WERI-Rb-1 (cell line): ENCODE data around the gene POU2AF1.

ENCODE experiments used
- DNase-seq: peaks from one replicate; pipeline ENCODE4 v3.0.0-alpha.2; 2020
- H3K27ac ChIP-seq: fragments of 250-450 bp; sonication (Bioruptor Pico); 2 replicates; pipeline ENCODE4 v1.5.1; 2020; ENCODE audit warnings: mild to moderate bottlenecking, moderate library complexity
- H3K27me3 ChIP-seq: fragments of 250-450 bp; sonication (Bioruptor Pico); 2 replicates; pipeline ENCODE4 v1.5.1; 2021; ENCODE audit warnings: mild to moderate bottlenecking, low read depth, moderate library complexity; ENCODE audit not compliant: insufficient read depth, severe bottlenecking
- H3K36me3 ChIP-seq: fragments of 250-450 bp; sonication (Bioruptor Pico); 2 replicates; pipeline ENCODE4 v1.5.1; 2020; ENCODE audit warnings: mild to moderate bottlenecking, moderate library complexity
- H3K4me3 ChIP-seq: 2 replicates; pipeline ENCODE4 v1.5.1; 2011; ENCODE audit warnings: low read depth, mild to moderate bottlenecking, control low read depth, low read length
- H3K9me3 ChIP-seq: fragments of 250-450 bp; sonication (Bioruptor Pico); 2 replicates; pipeline ENCODE4 v1.5.1; 2021; ENCODE audit warnings: mild to moderate bottlenecking, moderate library complexity; ENCODE audit not compliant: severe bottlenecking
- TF ChIP-seq, protein P1 (sequence below): IDR thresholded peaks from 2 replicates; pipeline ENCODE4 v1.5.1; 2011; ENCODE audit warnings: low read depth, mild to moderate bottlenecking, control low read depth, inconsistent platforms, low read length

POU2AF1 gene

GRCh38 chr11:111361874-111362273 lies 17.2 kb downstream of the POU2AF1 start:
- no peaks in the 10 kb centered on the region for H3K27me3 ChIP-seq
- H3K27ac ChIP-seq = no peak overlapping the region
- TF ChIP-seq, protein P1, sequence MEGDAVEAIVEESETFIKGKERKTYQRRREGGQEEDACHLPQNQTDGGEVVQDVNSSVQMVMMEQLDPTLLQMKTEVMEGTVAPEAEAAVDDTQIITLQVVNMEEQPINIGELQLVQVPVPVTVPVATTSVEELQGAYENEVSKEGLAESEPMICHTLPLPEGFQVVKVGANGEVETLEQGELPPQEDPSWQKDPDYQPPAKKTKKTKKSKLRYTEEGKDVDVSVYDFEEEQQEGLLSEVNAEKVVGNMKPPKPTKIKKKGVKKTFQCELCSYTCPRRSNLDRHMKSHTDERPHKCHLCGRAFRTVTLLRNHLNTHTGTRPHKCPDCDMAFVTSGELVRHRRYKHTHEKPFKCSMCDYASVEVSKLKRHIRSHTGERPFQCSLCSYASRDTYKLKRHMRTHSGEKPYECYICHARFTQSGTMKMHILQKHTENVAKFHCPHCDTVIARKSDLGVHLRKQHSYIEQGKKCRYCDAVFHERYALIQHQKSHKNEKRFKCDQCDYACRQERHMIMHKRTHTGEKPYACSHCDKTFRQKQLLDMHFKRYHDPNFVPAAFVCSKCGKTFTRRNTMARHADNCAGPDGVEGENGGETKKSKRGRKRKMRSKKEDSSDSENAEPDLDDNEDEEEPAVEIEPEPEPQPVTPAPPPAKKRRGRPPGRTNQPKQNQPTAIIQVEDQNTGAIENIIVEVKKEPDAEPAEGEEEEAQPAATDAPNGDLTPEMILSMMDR = no peak
- no peaks in the 10 kb centered on the region for H3K36me3 ChIP-seq
- no peaks in the 10 kb centered on the region for H3K9me3 ChIP-seq
- DNase-seq = no peak
- no peak overlapping the region for H3K4me3 ChIP-seq

DNA sequence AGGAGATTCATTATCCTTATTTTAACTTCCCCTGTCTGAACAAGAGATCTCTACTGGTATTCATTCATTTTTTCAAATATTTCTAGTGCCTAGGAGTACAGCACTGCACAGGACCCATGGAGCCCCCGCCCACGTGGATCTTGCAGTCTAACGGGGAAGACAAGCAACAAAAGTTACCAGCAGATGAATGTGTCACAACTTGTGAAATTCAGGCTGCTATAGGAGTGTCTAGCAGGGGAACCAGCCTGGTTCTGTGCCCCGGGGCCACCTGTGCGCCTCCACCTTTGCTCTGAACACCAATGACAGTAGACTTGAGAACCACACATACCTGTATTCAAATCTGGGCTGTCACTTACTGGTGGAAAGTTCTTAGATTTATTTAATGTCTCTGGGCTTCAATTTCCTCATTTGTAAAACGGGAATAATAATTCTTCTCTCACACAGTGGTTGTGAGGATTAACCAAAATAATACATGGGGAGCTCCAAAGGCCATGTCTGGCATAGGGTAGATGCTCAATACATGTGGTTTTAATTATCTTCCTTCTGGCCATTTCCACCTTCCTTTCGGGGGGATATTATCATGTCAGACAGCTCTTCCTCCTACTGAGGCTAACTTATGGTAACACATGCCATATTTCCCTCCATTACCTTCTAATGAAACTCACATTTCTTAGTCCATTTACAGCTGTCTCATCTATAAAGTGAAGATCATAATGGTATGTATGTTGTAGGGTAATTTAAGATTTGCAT lies 17.8 kb downstream of the POU2AF1 start:
- DNase-seq = no peak
- no peak overlapping the region for H3K27ac ChIP-seq

GRCh38 chr11:111360150-111361043 lies 18.7 kb downstream of the POU2AF1 start:
- Histone ChIP-seq H3K36me3 (no peaks in the 10 kb centered on the region), H3K4me3 (no peak overlapping the region), H3K27ac (no peak overlapping the region), H3K9me3 (no peaks in the 10 kb centered on the region), H3K27me3 (no peaks in the 10 kb centered on the region)
- no peak for DNase-seq
- TF ChIP-seq, protein P1 = no peak

More for the DNA sequence above, 17.8 kb downstream of the POU2AF1 start:
- H3K27me3 ChIP-seq = no peaks in the 10 kb centered on the region
- TF ChIP-seq, protein P1 = no peak
- no peaks in the 10 kb centered on the region for H3K9me3 ChIP-seq
- H3K36me3 ChIP-seq = no peaks in the 10 kb centered on the region
- H3K4me3 ChIP-seq = no peak overlapping the region

- Histone ChIP-seq H3K27me3 (no peaks in the 10 kb centered on the region), H3K9me3 (no peaks in the 10 kb centered on the region), H3K4me3 (no peak overlapping the region), H3K36me3 (no peaks in the 10 kb centered on the region), H3K27ac (no peak overlapping the region)
- TF ChIP-seq, protein P1 = no peak
- DNase-seq = no peak
Observed at GRCh38 chr11:111359223-111360149, 19.6 kb downstream of the POU2AF1 start.
